ENCODE results near the gene MEGF11.

MEGF11 gene

GRCh38 chr15:66046751-66047150, 206.8 kb downstream of the MEGF11 start:
- peak; percentile 50 for DNase-seq

- no peak for DNase-seq
These were observed 207.2 kb downstream of the MEGF11 start for GRCh38 chr15:66046326-66046725.

- no peak for DNase-seq
These were observed 208.0 kb downstream of the MEGF11 start for GRCh38 chr15:66045542-66045941.

- DNase-seq: no peak
These were observed 208.7 kb downstream of the MEGF11 start for GRCh38 chr15:66044837-66045236.

- peak; percentile 88 for DNase-seq
These were observed 210.3 kb downstream of the MEGF11 start for GRCh38 chr15:66043264-66043663.

DNA sequence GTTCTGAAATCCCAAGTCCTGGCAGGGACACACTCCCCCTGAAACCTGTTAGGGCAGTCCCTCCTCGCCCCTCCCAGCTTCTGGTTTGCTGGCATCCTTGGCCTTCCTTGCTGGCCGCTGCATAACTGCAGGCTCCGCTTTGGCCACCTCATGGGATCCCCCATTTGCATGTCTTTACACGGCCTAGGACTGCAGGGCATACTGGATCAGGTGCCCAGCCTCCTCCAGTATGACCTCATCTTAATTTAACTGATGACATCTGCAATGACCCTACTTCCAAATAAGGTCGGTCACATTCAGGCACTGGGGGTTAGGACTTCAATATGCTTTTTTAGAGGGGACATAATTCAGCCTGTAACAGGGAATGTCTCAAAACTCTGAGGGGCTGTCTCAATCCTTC, 210.9 kb downstream of the MEGF11 start:
- peak; percentile 55 for DNase-seq

- no peak for DNase-seq
These were observed 212.3 kb downstream of the MEGF11 start for GRCh38 chr15:66041276-66041675.

GRCh38 chr15:66040211-66040892, 213.2 kb downstream of the MEGF11 start:
- DNase-seq: no peak

- DNase-seq: no peak
These were observed 214.3 kb downstream of the MEGF11 start for GRCh38 chr15:66039117-66039871.

- no peak for DNase-seq
These were observed 215.0 kb downstream of the MEGF11 start for GRCh38 chr15:66038387-66039116.

DNA sequence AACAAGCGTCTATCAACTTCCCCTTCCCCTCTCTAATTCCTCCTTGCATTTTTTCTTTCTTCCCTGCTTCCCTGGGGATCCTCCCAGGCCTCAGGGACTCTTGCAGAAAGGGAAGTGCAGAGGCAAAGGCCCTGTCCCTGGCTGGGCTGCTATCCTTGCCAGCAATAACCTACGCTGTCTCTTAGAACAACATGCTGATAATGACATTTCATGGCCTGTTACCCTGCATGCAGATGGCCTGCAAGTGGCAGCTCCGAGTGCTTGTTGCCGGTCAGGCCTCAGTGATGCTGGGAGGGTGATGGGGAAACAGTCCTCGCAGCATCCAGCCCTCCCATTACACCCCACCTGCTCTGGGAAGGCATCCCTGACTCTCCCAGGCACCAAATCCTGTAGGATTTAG, 216.7 kb downstream of the MEGF11 start:
- DNase-seq: no peak

DNA sequence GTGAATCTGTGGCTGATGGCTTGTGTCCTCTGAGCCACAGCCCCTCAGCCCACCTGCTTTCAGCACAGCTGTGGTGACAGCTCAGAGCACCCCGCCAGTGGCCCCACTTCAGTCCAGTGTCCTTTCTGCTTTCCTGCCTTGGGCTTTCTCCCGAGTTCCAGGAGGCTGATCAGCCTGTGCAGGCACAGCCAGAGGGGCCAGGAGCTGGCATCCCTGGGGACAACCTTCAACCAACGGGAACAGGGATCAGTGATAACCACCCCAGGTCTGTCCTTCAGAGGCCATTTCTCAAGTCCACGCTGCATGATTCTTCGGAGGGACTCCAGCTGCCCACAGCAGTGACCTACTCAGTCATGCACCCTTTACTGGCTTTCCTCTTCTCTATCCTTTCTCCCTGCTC, 217.6 kb downstream of the MEGF11 start:
- DNase-seq: no peak

DNA sequence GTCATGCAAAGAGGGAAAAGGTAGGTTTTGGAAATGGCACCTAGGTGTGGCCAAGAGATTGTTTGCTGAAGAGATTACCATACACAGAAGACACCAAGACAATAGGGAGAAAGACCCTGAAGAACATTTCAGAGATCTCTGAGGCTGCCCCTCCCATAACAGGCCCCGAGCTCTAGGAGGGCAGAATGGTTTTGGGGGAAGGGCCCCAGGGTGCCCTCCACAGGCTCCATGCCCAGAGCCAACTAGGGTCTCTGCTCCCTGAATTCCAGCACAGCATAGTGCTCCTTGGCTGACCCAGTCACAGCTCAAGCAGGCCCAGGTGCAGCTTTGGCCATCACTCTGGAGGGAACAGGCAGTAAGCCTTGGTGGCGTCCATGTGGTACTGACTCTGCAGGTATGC, 220.4 kb downstream of the MEGF11 start:
- no peak for DNase-seq

GRCh38 chr15:66032006-66032405, 221.5 kb downstream of the MEGF11 start:
- DNase-seq: no peak

DNA sequence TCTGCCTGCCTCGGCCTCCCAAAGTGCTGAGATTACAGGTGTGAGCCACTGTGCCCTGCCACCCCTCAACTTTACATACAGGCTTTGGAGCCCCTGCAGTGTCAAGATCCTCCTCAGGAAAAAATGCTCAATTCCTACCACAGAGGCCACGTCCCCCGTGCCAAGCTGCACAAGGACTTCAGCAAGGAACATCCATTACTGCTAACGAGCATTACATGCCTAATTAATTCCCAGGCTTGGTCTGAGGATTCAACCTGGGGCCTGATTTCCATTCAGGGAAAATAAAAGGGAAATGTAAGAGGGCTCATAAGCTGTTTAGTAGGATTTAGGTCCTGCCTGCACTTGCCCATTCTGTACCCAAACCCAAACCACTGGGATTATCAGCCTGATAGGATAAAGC, 222.9 kb downstream of the MEGF11 start:
- DNase-seq: no peak

DNA sequence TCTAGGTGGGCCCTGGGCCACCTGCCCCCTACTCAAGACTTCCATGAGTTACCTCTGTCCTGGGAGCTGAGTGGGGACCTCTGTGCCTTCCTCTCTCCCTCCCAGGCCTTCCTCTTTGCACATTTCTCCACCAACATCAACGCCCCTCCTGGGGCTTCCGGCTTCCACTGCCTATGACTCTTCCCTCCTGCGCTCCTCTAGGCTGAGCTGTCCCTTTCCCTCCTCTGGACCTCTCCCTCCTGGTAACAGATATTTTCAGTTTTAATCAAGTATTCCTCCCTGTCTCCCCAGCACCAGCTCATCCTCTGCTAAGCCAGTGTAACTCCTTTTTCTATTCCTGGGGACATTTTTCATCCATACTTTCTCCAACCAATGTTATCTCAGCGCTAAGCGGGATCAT, 223.9 kb downstream of the MEGF11 start:
- no peak for DNase-seq

DNA sequence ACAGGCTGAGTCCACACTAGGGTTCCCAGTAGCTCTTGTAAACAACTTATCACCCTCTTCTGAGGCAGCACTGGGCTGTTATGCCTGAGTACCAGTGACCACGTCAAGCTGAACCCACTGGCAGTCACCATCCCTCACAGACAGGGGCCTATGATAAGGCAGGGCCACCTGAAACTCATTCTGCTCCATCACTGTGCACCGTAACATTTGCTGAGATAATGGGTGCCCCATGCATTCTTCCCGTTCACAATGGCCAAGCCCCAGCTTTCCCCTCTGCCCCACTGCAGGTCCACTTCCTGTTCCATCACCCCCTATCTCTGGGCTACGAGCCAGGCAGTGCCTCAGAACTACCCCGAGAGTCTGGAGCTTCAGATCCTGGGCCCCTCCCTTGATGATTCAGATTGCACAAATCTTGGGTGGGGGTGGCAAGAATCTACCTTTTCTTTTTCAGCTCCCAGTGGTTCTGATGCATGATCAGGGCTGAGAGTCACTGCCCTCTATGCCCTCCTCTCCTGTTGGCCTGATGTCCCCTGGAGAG, 226.2 kb downstream of the MEGF11 start:
- no peak for DNase-seq

DNA sequence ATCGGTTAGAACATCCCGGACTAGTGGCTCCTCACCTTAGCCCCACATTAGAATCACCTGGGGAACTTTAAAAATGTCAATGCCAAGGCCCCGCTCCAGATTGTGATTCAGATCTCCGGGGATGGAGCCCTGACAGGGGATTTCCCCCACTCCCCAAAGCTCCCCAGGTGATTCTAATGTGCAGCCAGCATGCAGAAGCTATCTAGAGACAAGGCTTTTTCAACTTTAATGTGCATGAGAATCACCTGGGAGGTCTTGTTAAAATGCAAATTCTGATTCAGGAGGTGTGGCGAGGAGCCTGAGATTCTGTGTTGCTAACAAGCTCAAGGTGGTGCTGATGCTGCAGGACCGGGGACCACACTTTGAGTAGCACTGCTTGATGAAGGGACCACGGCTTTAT, 227.6 kb downstream of the MEGF11 start:
- DNase-seq: no peak

GRCh38 chr15:66025015-66025452, 228.5 kb downstream of the MEGF11 start:
- no peak for DNase-seq

DNA sequence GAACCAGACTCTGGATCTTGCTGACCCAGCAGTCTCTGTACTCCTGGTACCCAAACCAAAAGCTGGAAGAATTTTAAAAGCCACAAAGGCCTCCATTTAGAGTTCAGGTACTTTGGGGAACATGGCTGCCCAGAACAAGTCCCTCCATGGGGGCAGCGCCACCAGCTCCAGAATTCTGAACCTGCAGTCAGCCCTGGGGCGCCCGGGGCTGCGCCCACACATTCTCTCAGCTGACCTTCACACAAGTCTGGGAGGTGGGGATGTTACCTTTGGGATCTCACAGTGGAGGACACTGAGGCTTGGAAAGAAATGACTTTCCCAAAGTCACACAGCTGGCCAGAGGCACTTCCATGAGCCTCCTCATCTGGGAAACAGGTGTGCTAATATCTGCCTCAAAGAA, 229.4 kb downstream of the MEGF11 start:
- DNase-seq: no peak

DNA sequence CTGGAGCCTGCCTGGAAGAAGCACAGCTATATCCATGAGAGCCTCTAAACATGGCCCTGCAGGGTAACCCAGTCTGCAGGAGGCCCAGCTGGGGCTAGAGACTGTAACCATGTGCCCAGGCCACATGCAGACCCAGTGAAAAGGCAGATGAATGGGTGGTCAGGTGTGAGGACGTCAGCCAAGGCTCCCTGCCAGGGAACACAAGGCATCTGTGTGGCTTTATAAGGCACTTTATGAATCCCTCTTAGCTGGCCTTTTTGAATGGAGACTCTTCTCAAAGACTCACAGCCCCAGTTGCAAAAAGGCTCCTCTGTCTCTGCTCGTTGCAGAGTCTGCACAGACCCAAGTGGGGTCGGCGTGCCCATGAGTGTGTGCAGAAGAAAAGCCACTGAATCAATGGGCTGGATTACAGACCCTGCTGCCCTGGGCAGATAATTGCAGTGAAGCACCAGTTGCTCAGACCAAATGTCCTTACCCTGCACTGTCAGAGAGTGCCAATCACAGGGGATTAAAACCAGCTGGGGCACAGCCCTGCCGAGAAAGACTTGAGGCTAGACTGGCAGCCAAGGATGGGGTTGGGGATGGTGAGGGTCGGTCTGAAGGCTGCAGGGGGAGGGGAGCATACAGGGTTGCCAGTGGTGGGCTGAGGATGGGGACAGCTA, 230.1 kb downstream of the MEGF11 start:
- no peak for DNase-seq

DNA sequence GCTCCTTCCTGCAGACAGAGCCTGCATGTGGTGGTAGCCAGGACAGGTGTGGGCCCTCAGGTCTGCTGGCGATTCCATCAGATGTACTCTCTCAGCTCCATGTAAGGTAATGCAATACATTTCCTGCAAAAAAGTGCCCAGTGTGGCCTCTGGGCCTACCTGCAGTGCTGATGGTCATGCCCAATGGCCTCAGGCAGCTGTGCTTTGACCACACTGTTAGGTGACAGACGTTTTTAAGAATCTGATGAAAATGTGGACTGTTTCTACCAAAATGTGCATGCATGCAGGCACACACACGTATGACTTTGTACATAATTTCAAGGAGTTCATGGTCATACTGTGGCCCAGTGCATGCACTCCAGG, 231.4 kb downstream of the MEGF11 start:
- no peak for DNase-seq

- DNase-seq: no peak
These were observed 231.9 kb downstream of the MEGF11 start for GRCh38 chr15:66021496-66022162.

Data from DMS53 (cell line).